Vagina (tissue), 2 donors: ENCODE results near the gene LRRC49. TPM values are rescaled to one million over a fixed set of nuclear protein-coding genes. Genes with fewer than 3 reads are reported as not detected.
"Not testable (repeated sequence)": the region's sequence is repeated elsewhere in the genome, so short reads cannot be mapped to it uniquely, and the experiment has no call there.

Source experiments
- DNase-seq, 2 donors: peaks; one replicate each; pipeline ENCODE4 v3.0.0-alpha.2; 2017; ENCODE audit errors: extremely low spot score in 2 of 2
- H3K27ac ChIP-seq: fragments of 200-600 bp; sonication (generic); one replicate; pipeline ENCODE4 v1.5.1; 2019
- H3K27me3 ChIP-seq: fragments of 200-600 bp; sonication (generic); one replicate; pipeline ENCODE4 v1.5.1; 2019
- H3K36me3 ChIP-seq, 2 donors: fragments of 200-600 bp; sonication (generic); one replicate each; pipeline ENCODE4 v1.5.1; 2017 to 2019
- H3K4me1 ChIP-seq: fragments of 200-600 bp; sonication (generic); one replicate; pipeline ENCODE4 v1.5.1; 2019
- H3K4me3 ChIP-seq, 2 donors: fragments of 200-600 bp; sonication (generic); 1 replicate in 1 of 2; 2 replicates in 1 of 2; pipeline ENCODE4 v1.5.1; 2016 to 2019
- H3K9me3 ChIP-seq: fragments of 200-600 bp; sonication (generic); one replicate; pipeline ENCODE4 v1.5.1; 2019
- POLR2A ChIP-seq, 2 donors: fragments of 450-650 bp; IDR thresholded peaks; one replicate each; pipeline ENCODE4 v1.6.1; 2017; ENCODE audit warnings: antibody characterized with exemption in 2 of 2, mild to moderate bottlenecking in 2 of 2, moderate library complexity in 2 of 2
- POLR2AphosphoS5 ChIP-seq, 2 donors: sonication (generic); formaldehyde crosslinking; IDR thresholded peaks; one replicate each; pipeline ENCODE4 v1.9.0; 2017; ENCODE audit warnings: antibody characterized with exemption in 2 of 2, mild to moderate bottlenecking in 2 of 2, low read depth in 1 of 2; ENCODE audit not compliant: insufficient read depth in 1 of 2
- intact Hi-C: fragments of 100-400 bp; cut with DNase I; formaldehyde crosslinking; loops from one replicate; pipeline ENCODE4 v1.15.1; 2023
- total RNA-seq: library from RNA; depleted of rRNA; stranded (reverse); fragments of >200 nt; gene quantifications from one replicate; pipeline ENCODE4 v1.2.3, GENCODE V29; 2016
- TF ChIP-seq, protein P1 (sequence below), 3 experiments: fragments of 450-650 bp in 2 of 3; fragments of 200-600 bp in 1 of 3; sonication (generic) in 1 of 3; IDR thresholded peaks; one replicate each; pipeline ENCODE4 v1.5.1; 2017 to 2019; ENCODE audit warnings: antibody characterized with exemption in 3 of 3, mild to moderate bottlenecking in 2 of 3, moderate library complexity in 2 of 3

Gene LRRC49
- total RNA-seq, 1 donor from 2014 or later = 8.8 TPM

GRCh38 chr15:70995383-70995970 lies 102.9 kb downstream of the LRRC49 start:
- no peak for DNase-seq
- TF ChIP-seq, protein P1, sequence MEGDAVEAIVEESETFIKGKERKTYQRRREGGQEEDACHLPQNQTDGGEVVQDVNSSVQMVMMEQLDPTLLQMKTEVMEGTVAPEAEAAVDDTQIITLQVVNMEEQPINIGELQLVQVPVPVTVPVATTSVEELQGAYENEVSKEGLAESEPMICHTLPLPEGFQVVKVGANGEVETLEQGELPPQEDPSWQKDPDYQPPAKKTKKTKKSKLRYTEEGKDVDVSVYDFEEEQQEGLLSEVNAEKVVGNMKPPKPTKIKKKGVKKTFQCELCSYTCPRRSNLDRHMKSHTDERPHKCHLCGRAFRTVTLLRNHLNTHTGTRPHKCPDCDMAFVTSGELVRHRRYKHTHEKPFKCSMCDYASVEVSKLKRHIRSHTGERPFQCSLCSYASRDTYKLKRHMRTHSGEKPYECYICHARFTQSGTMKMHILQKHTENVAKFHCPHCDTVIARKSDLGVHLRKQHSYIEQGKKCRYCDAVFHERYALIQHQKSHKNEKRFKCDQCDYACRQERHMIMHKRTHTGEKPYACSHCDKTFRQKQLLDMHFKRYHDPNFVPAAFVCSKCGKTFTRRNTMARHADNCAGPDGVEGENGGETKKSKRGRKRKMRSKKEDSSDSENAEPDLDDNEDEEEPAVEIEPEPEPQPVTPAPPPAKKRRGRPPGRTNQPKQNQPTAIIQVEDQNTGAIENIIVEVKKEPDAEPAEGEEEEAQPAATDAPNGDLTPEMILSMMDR (IDR thresholded peaks at IDR 0.05) = no peak
- peak in 1 of 2 donors; percentile 68 for TF ChIP-seq POLR2AphosphoS5 (IDR thresholded peaks at IDR 0.05; ENCODE audit: insufficient read depth in 1 of 2, low read depth in 1 of 2)
- no peak overlapping the region for H3K4me3 ChIP-seq
- H3K9me3 ChIP-seq = no peaks in the 10 kb centered on the region
- intact Hi-C loops = no loop called here
- peaks cover 12% of the 10 kb centered on the region for H3K4me1 ChIP-seq
- H3K36me3 ChIP-seq = peaks cover 0 to 6% of the 10 kb centered on the region in 2 donors
- no peaks in the 10 kb centered on the region for H3K27me3 ChIP-seq
- H3K27ac ChIP-seq = no peak overlapping the region

- no peak for TF ChIP-seq POLR2A (IDR thresholded peaks at IDR 0.05)
- Histone ChIP-seq H3K36me3 (no peaks in the 10 kb centered on the region), H3K9me3 (no peaks in the 10 kb centered on the region), H3K27ac (no peak overlapping the region), H3K4me1 (peaks cover 12% of the 10 kb centered on the region), H3K4me3 (no peak overlapping the region), H3K27me3 (no peaks in the 10 kb centered on the region)
- intact Hi-C loops = no loop called here
- no peak for DNase-seq
Observed at GRCh38 chr15:70998319-70998718, 105.7 kb downstream of the LRRC49 start.

- no peaks in the 10 kb centered on the region for H3K36me3 ChIP-seq
- H3K27ac ChIP-seq = no peak overlapping the region
- no peaks in the 10 kb centered on the region for H3K27me3 ChIP-seq
- H3K4me1 ChIP-seq = no peaks in the 10 kb centered on the region
- TF ChIP-seq, protein P1 (IDR thresholded peaks at IDR 0.05) = no peak
- no peak for TF ChIP-seq POLR2A (IDR thresholded peaks at IDR 0.05)
- no peak for TF ChIP-seq POLR2AphosphoS5 (IDR thresholded peaks at IDR 0.05; ENCODE audit: insufficient read depth in 1 of 2, low read depth in 1 of 2)
- DNase-seq = no peak
- intact Hi-C loops = no loop called here
- H3K4me3 ChIP-seq = no peak overlapping the region
- H3K9me3 ChIP-seq = no peaks in the 10 kb centered on the region
Observed at GRCh38 chr15:71002316-71002715, 109.7 kb downstream of the LRRC49 start.

DNA sequence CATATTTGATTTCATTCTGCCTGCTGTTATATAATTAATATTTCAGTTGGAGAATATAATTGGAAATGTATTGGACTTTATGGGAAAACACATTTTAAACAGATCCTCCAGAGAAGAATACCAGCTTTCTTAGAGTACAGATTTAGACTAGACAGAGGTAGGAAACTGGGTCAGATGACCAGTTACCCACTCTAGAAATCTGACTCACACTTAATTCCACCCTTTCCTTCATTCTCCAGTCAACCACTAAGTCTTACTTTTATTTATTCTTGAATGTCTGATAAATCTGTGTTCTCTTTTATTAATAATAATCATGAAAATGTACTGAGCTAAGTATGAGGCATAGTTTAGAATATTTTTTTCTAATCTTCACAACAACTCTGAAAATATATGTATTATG lies 110.7 kb downstream of the LRRC49 start:
- H3K4me1 ChIP-seq = no peaks in the 10 kb centered on the region
- TF ChIP-seq POLR2AphosphoS5 (IDR thresholded peaks at IDR 0.05; ENCODE audit: insufficient read depth in 1 of 2, low read depth in 1 of 2) (no peak), POLR2A (IDR thresholded peaks at IDR 0.05) (no peak)
- TF ChIP-seq, protein P1 (IDR thresholded peaks at IDR 0.05) = no peak
- H3K9me3 ChIP-seq = no peaks in the 10 kb centered on the region
- no peak for DNase-seq
- intact Hi-C loops = no loop called here
- no peaks in the 10 kb centered on the region for H3K27me3 ChIP-seq
- H3K36me3 ChIP-seq = no peaks in the 10 kb centered on the region
- no peak overlapping the region for H3K4me3 ChIP-seq
- H3K27ac ChIP-seq = no peak overlapping the region

GRCh38 chr15:71004506-71004905 lies 111.9 kb downstream of the LRRC49 start:
- H3K9me3 ChIP-seq, H3K4me1 ChIP-seq, H3K4me3 ChIP-seq, H3K36me3 ChIP-seq, H3K27ac ChIP-seq, H3K27me3 ChIP-seq, DNase-seq, intact Hi-C loops: not testable (repeated sequence)

GRCh38 chr15:71005895-71006294 lies 113.3 kb downstream of the LRRC49 start:
- DNase-seq = no peak
- Histone ChIP-seq H3K36me3 (no peaks in the 10 kb centered on the region), H3K4me3 (no peak overlapping the region), H3K9me3 (no peaks in the 10 kb centered on the region), H3K4me1 (no peaks in the 10 kb centered on the region), H3K27me3 (no peaks in the 10 kb centered on the region), H3K27ac (no peak overlapping the region)
- intact Hi-C loops = no loop called here
- TF ChIP-seq POLR2AphosphoS5 (IDR thresholded peaks at IDR 0.05; ENCODE audit: insufficient read depth in 1 of 2, low read depth in 1 of 2) = no peak
- no peak for TF ChIP-seq POLR2A (IDR thresholded peaks at IDR 0.05)
- TF ChIP-seq, protein P1 (IDR thresholded peaks at IDR 0.05) = no peak
